ENCODE results near the gene FA2H. TPM values are rescaled to one million over a fixed set of nuclear protein-coding genes. Genes with fewer than 3 reads are reported as not detected.

Gene FA2H
- total and polyA plus RNA-seq, 2 of the 13 experiments (the other 11 are each of a cell fraction or from before 2014, with no cell fraction given): 0.20 TPM; not detected in 1

GRCh38 chr16:74774223-74775139 is at the start of gene FA2H (continued):
- TF ChIP-seq ZNF563 (CRISPR knock-in tag; IDR thresholded peaks at IDR 0.05): peak; percentile 91
- TF ChIP-seq TIGD3 (CRISPR knock-in tag; IDR thresholded peaks at IDR 0.05; ENCODE audit: borderline replicate concordance): no peak
- no peak for TF ChIP-seq ZNF292 (CRISPR knock-in tag; IDR thresholded peaks at IDR 0.05; ENCODE audit: borderline replicate concordance, low read depth)
- peak; percentile 73; the same call in 1 of the 2 replicates for TF ChIP-seq ZNF512 (CRISPR knock-in tag; IDR thresholded peaks at IDR 0.05)
- no peak for TF ChIP-seq ZBTB26 (CRISPR knock-in tag; IDR thresholded peaks at IDR 0.05; ENCODE audit: borderline replicate concordance)
- TF ChIP-seq NFIB (CRISPR knock-in tag; IDR thresholded peaks at IDR 0.05; ENCODE audit: borderline replicate concordance): no peak
- TF ChIP-seq XBP1 (CRISPR knock-in tag; IDR thresholded peaks at IDR 0.05): no peak
- TF ChIP-seq ERF (CRISPR knock-in tag; IDR thresholded peaks at IDR 0.05): peak; percentile 65; the same call in 1 of the 2 replicates
- TF ChIP-seq ZNF407 (CRISPR knock-in tag; IDR thresholded peaks at IDR 0.05; ENCODE audit: not compliant biosample characterization): peak; percentile 37
- no peak for TF ChIP-seq ZNF12 (CRISPR knock-in tag; IDR thresholded peaks at IDR 0.05)
- peak; percentile 91; the same call in 1 of the 2 replicates for TF ChIP-seq ZNF761 (CRISPR knock-in tag; conservative IDR thresholded peaks at IDR 0.05)
- TF ChIP-seq PAX8 (CRISPR knock-in tag; IDR thresholded peaks at IDR 0.05; ENCODE audit: borderline replicate concordance): peak; percentile 54; the same call in 1 of the 2 replicates
- peak; percentile 74 for TF ChIP-seq KLF12 (CRISPR knock-in tag; IDR thresholded peaks at IDR 0.05; ENCODE audit: borderline replicate concordance)
- 0 out of 2 replicates have a peak, but pooled peaks have one; percentile 51 for TF ChIP-seq ZFP36L1 (CRISPR knock-in tag; IDR thresholded peaks at IDR 0.05)
